GM18508 (cell line): ENCODE results near the gene POLR1B.
"Not testable (repeated sequence)": the region's sequence is repeated elsewhere in the genome, so short reads cannot be mapped to it uniquely, and the experiment has no call there.

ENCODE experiments used
- ATAC-seq: cut with Tn5 transposase; IDR thresholded peaks from one replicate; pipeline ENCODE4 v1.9.1; 2021; ENCODE audit warnings: moderate number of reproducible peaks; ENCODE audit not compliant: insufficient read depth, unreplicated experiment

POLR1B gene

GRCh38 chr2:112597537-112598322 is 55.5 kb downstream of the POLR1B start:
- ATAC-seq = no peak

GRCh38 chr2:112600634-112601033 is 58.4 kb downstream of the POLR1B start:
- no peak for ATAC-seq

- no peak for ATAC-seq
Measured at GRCh38 chr2:112601754-112602153, 59.5 kb downstream of the POLR1B start.

- ATAC-seq = no peak
Measured at GRCh38 chr2:112602917-112603316, 60.7 kb downstream of the POLR1B start.

GRCh38 chr2:112603731-112604130 is 61.5 kb downstream of the POLR1B start:
- ATAC-seq = no peak

- ATAC-seq = no peak
Measured at GRCh38 chr2:112604952-112605351, 62.7 kb downstream of the POLR1B start.

- no peak for ATAC-seq
Measured at GRCh38 chr2:112605926-112606325, 63.7 kb downstream of the POLR1B start.

GRCh38 chr2:112606547-112606946 is 64.3 kb downstream of the POLR1B start:
- no peak for ATAC-seq

- no peak for ATAC-seq
Measured at GRCh38 chr2:112607680-112608438, 65.6 kb downstream of the POLR1B start.

- ATAC-seq = not testable (repeated sequence)
Measured at GRCh38 chr2:112609320-112609719, 67.1 kb downstream of the POLR1B start.

GRCh38 chr2:112612283-112612682 is 70.0 kb downstream of the POLR1B start:
- not testable (repeated sequence) for ATAC-seq

GRCh38 chr2:112614201-112614840 is 72.1 kb downstream of the POLR1B start:
- ATAC-seq = no peak

- no peak for ATAC-seq
Measured at GRCh38 chr2:112615051-112615450, 72.8 kb downstream of the POLR1B start.

- not testable (repeated sequence) for ATAC-seq
Measured at GRCh38 chr2:112615798-112616197, 73.5 kb downstream of the POLR1B start.

- no peak for ATAC-seq
Measured at GRCh38 chr2:112618383-112618782, 76.1 kb downstream of the POLR1B start.

- ATAC-seq = no peak
Measured at GRCh38 chr2:112621790-112622527, 79.7 kb downstream of the POLR1B start.

GRCh38 chr2:112622528-112622849 is 80.2 kb downstream of the POLR1B start:
- ATAC-seq = no peak

GRCh38 chr2:112623913-112624777 is 81.9 kb downstream of the POLR1B start:
- no peak for ATAC-seq

GRCh38 chr2:112625474-112626114 is 83.3 kb downstream of the POLR1B start:
- ATAC-seq = no peak
